HepG2 (cell line): ENCODE data around the gene TMEM225. TPM values are rescaled to one million over a fixed set of nuclear protein-coding genes. Genes with fewer than 3 reads are reported as not detected.

Experiments used
- ATAC-seq: fragments of 200-7000 bp; cut with Tn5 transposase; 3 replicates; pipeline ENCODE4 v1.9.1; 2020; ENCODE audit warnings: mild to moderate bottlenecking, moderate library complexity
- BruUV-seq: library from RNA; stranded (reverse); fragments of 400-500 nt; replicated peaks from 2 replicates; lab custom pipeline; 2021; lab: Mats Ljungman, UMichigan
- CTCF ChIA-PET: fragments of 300-600 bp; formaldehyde crosslinking; extraction: SDS; loops from one replicate; lab custom pipeline; 2021; ENCODE audit warnings: low total read pairs, inconsistent platforms, low intra/inter-chr PET ratio; lab: Yijun Ruan, JAX
- POLR2A ChIA-PET: fragments of 350-600 bp; sonication (Branson Sonifier 250); formaldehyde crosslinking; loops from one replicate; lab custom pipeline; 2020; ENCODE audit warnings: antibody characterized with exemption, inconsistent platforms; lab: Yijun Ruan, JAX
- DNase-seq: peaks from one replicate; pipeline ENCODE4 v3.0.0-alpha.2; 2015; ENCODE audit warnings: low spot score
- FAIRE-seq: peaks from 3 replicates; lab custom pipeline; 2011; peaks lifted over from hg19 to GRCh38; lab: Jason Lieb, UNC
- H2AFZ ChIP-seq: one replicate; pipeline ENCODE4 v1.6.1; 2011; ENCODE audit warnings: low read length, inconsistent platforms
- H3K27ac ChIP-seq: fragments of 300-600 bp; 3 replicates; pipeline ENCODE4 v1.8.0; 2011; ENCODE audit warnings: mixed run types, mild to moderate bottlenecking, mixed read lengths, low read length, inconsistent platforms; ENCODE audit not compliant: insufficient read depth; ENCODE audit errors: extremely low read length
- H3K27me3 ChIP-seq, 2 experiments: fragments of 200-600 bp in 1 of 2; 2 replicates in 1 of 2; 3 replicates in 1 of 2; pipeline versions ENCODE4 v1.6.0 to v1.8.0; 2011; ENCODE audit warnings: low read length in 2 of 2, mild to moderate bottlenecking in 2 of 2, moderate library complexity in 2 of 2, inconsistent platforms in 1 of 2; ENCODE audit not compliant: insufficient read depth in 2 of 2, control insufficient read depth in 1 of 2
- H3K36me3 ChIP-seq, 2 experiments: fragments of 200-600 bp in 1 of 2; replicated peaks in 1 of 2; 2 replicates in 1 of 2; 3 replicates in 1 of 2; pipeline versions ENCODE4 v1.5.1 to v1.8.0; 2011; ENCODE audit warnings: low read length in 2 of 2, inconsistent platforms in 1 of 2; ENCODE audit not compliant: insufficient read depth in 2 of 2, control insufficient read depth in 1 of 2
- H3K4me1 ChIP-seq: 2 replicates; pipeline ENCODE4 v1.5.1; 2012; ENCODE audit warnings: low read length, inconsistent platforms; ENCODE audit not compliant: insufficient read depth
- H3K4me2 ChIP-seq: 2 replicates; pipeline ENCODE4 v1.6.0; 2011; ENCODE audit warnings: low read depth, low read length, inconsistent platforms
- H3K4me3 ChIP-seq, 3 experiments: fragments of 200-600 bp in 1 of 3; sonication (generic), shearing (Covaris generic) in 1 of 3; replicated peaks in 1 of 3; 2 replicates each; pipeline ENCODE4 v1.5.1; 2011 to 2016; ENCODE audit warnings: low read length in 3 of 3, inconsistent platforms in 2 of 3, low read depth in 2 of 3, mild to moderate bottlenecking in 2 of 3, control low read depth in 1 of 3, mixed read lengths in 1 of 3; ENCODE audit not compliant: insufficient read depth in 1 of 3
- H3K79me2 ChIP-seq: one replicate; pipeline ENCODE4 v1.6.1; 2011; ENCODE audit warnings: low read length, inconsistent platforms; ENCODE audit not compliant: insufficient read depth
- H3K9ac ChIP-seq: 2 replicates; pipeline ENCODE4 v1.6.0; 2011; ENCODE audit warnings: mild to moderate bottlenecking, low read depth, low read length, inconsistent platforms; ENCODE audit not compliant: insufficient read depth
- H3K9me3 ChIP-seq: 2 replicates; pipeline ENCODE4 v1.5.1; 2012; ENCODE audit warnings: mild to moderate bottlenecking, low read length
- H4K20me1 ChIP-seq: 2 replicates; pipeline ENCODE4 v1.6.0; 2011; ENCODE audit warnings: inconsistent platforms, mild to moderate bottlenecking, low read length, moderate library complexity; ENCODE audit not compliant: insufficient read depth
- AGO2 ChIP-seq: fragments of 200-400 bp; formaldehyde crosslinking; optimal IDR thresholded peaks from 2 replicates; pipeline ENCODE3; 2017; ENCODE audit warnings: mild to moderate bottlenecking, low read depth, low read length, moderate library complexity
- CEBPB ChIP-seq: IDR thresholded peaks from 2 replicates; pipeline ENCODE4 v1.6.1; 2011; ENCODE audit warnings: low read depth, low read length, improper control_type of control experiment, borderline replicate concordance
- MAFG ChIP-seq: sonication (generic); formaldehyde crosslinking; IDR thresholded peaks from 2 replicates; pipeline ENCODE4 v1.5.1; 2020; ENCODE audit warnings: mild to moderate bottlenecking, missing genetic modification reagents
- MTF2 ChIP-seq: sonication (generic); formaldehyde crosslinking; IDR thresholded peaks from 2 replicates; pipeline ENCODE4 v1.5.0; 2020; ENCODE audit warnings: missing genetic modification reagents, borderline replicate concordance
- PHF21A ChIP-seq: sonication (generic); formaldehyde crosslinking; IDR thresholded peaks from 2 replicates; pipeline ENCODE4 v1.5.0; 2020; ENCODE audit warnings: mild to moderate bottlenecking, missing genetic modification reagents
- ZNF121 ChIP-seq: sonication (generic); formaldehyde crosslinking; IDR thresholded peaks from 2 replicates; pipeline ENCODE4 v1.5.0; 2020; ENCODE audit warnings: mild to moderate bottlenecking, missing genetic modification reagents
- ZNF33B ChIP-seq: sonication (generic); formaldehyde crosslinking; IDR thresholded peaks from 2 replicates; pipeline ENCODE4 v1.5.1; 2020; ENCODE audit warnings: mild to moderate bottlenecking, missing genetic modification reagents
- ZNF552 ChIP-seq: sonication (generic); formaldehyde crosslinking; IDR thresholded peaks from 2 replicates; pipeline ENCODE4 v1.9.0; 2022; ENCODE audit warnings: missing genetic modification reagents, mild to moderate bottlenecking, borderline replicate concordance
- ZNF749 ChIP-seq: sonication (generic); formaldehyde crosslinking; IDR thresholded peaks from 2 replicates; pipeline ENCODE4 v1.8.0; 2022; ENCODE audit warnings: mild to moderate bottlenecking, missing genetic modification reagents, moderate library complexity, borderline replicate concordance
- ZNF878 ChIP-seq: sonication (generic); formaldehyde crosslinking; IDR thresholded peaks from 2 replicates; pipeline ENCODE4 v1.8.1; 2023; ENCODE audit warnings: mild to moderate bottlenecking, missing genetic modification reagents, moderate library complexity
- WGBS: methylation state at CpG from one replicate; pipeline ENCODE4 v1.1.6; 2017; ENCODE audit warnings: low lambda C conversion rate; 5-methylcytosine and 5-hydroxymethylcytosine counted together
- in situ Hi-C: cut with HindIII; loops from 2 replicates; pipeline ENCODE4 v1.10.0; 2017; ENCODE audit warnings: low pct_unique_long_range_greater_than_20kb; ENCODE audit not compliant: extremely low pct_ligation_motif_present
- intact Hi-C: fragments of 100-400 bp; cut with micrococcal nuclease; formaldehyde crosslinking; loops from one replicate; pipeline ENCODE4 v1.10.0; 2022; ENCODE audit not compliant: unreplicated experiment
- polyA plus RNA-seq, 8 experiments: library from polyadenylated mRNA; depleted of rRNA in 3 of 8; stranded (reverse) in 7 of 8; unstranded in 1 of 8; fragments of >200 nt; fragmentation: Illumina TruSeq in 4 of 8; extraction: Trizol in 4 of 8; gene quantifications; 2 replicates each; pipeline versions ENCODE4 v1.2.1 to v1.2.3, GENCODE V29; 2011 to 2016; ENCODE audit warnings: low read depth in 4 of 8, missing spikeins in 1 of 8, mixed read lengths in 1 of 8; ENCODE audit not compliant: insufficient read depth in 1 of 8
- total RNA-seq, 5 experiments: library from RNA; depleted of rRNA; stranded (reverse); fragments of >200 nt; fragmentation: Illumina TruSeq; extraction: Trizol; gene quantifications; 2 replicates each; pipeline ENCODE4 v1.2.3, GENCODE V29; 2016; ENCODE audit warnings: low read depth in 1 of 5
- TF ChIP-seq, protein P1 (sequence below): sonication (generic); formaldehyde crosslinking; IDR thresholded peaks from 2 replicates; pipeline ENCODE4 v1.4.0; 2020; ENCODE audit warnings: missing genetic modification reagents
- TF ChIP-seq, protein P2 (sequence below): sonication (generic); formaldehyde crosslinking; IDR thresholded peaks from 2 replicates; pipeline ENCODE4 v1.5.0; 2020; ENCODE audit warnings: missing genetic modification reagents

Gene TMEM225
- total and polyA plus RNA-seq, 2 of the 13 experiments (the other 11 are each of a cell fraction or from before 2014, with no cell fraction given), result not detected

DNA sequence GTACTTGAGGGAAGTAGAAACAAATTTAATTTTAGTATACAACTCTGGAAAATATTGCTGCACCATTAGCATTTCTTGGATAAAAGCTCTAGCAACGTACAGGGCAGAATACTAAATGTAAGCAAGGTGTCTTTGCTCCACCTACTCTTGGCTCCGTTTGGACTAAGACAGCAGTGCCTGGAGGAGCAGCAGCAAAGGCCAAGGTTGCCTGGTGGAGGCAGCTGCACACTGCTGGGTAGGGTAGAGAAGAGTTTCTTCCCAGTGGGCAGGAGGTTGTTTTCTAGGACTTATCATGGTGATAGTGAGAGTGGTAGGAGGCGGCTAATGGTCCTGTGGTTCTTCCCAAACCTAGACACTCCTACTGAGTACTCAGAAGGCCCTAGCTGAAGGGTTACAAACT is 14.3 kb upstream of the TMEM225 start:
- H3K36me3 ChIP-seq, result no peaks in the 10 kb centered on the region
- in situ Hi-C loops, result no loop called here
- CTCF ChIA-PET, result no interaction called here
- WGBS, result 39% methylated on average over 3 of the region's 3 CpGs
- DNase-seq (no peak), ATAC-seq (no peak)
- H3K9ac ChIP-seq, result no peak overlapping the region
- no peaks in the 10 kb centered on the region for H4K20me1 ChIP-seq
- TF ChIP-seq MAFG (CRISPR knock-in tag) (no peak), AGO2 (no peak), PHF21A (CRISPR knock-in tag) (no peak), ZNF33B (CRISPR knock-in tag) (no peak), ZNF552 (CRISPR knock-in tag) (no peak), CEBPB (no peak), ZNF121 (CRISPR knock-in tag) (no peak), ZNF878 (CRISPR knock-in tag) (no peak), MTF2 (CRISPR knock-in tag) (no peak), ZNF749 (no peak)
- TF ChIP-seq, protein P1, sequence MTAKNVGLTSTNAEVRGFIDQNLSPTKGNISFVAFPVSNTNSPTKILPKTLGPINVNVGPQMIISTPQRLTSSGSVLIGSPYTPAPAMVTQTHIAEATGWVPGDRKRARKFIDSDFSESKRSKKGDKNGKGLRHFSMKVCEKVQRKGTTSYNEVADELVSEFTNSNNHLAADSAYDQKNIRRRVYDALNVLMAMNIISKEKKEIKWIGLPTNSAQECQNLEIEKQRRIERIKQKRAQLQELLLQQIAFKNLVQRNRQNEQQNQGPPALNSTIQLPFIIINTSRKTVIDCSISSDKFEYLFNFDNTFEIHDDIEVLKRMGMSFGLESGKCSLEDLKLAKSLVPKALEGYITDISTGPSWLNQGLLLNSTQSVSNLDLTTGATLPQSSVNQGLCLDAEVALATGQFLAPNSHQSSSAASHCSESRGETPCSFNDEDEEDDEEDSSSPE (CRISPR knock-in tag), result no peak
- TF ChIP-seq, protein P2, sequence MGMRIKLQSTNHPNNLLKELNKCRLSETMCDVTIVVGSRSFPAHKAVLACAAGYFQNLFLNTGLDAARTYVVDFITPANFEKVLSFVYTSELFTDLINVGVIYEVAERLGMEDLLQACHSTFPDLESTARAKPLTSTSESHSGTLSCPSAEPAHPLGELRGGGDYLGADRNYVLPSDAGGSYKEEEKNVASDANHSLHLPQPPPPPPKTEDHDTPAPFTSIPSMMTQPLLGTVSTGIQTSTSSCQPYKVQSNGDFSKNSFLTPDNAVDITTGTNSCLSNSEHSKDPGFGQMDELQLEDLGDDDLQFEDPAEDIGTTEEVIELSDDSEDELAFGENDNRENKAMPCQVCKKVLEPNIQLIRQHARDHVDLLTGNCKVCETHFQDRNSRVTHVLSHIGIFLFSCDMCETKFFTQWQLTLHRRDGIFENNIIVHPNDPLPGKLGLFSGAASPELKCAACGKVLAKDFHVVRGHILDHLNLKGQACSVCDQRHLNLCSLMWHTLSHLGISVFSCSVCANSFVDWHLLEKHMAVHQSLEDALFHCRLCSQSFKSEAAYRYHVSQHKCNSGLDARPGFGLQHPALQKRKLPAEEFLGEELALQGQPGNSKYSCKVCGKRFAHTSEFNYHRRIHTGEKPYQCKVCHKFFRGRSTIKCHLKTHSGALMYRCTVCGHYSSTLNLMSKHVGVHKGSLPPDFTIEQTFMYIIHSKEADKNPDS (CRISPR knock-in tag), result no peak
- TF ChIP-seq, all 625 proteins: peak for 0
- BruUV-seq, result no TSS peak
- H2AFZ ChIP-seq, result no peak overlapping the region
- no peaks in the 10 kb centered on the region for H3K4me1 ChIP-seq
- POLR2A ChIA-PET, result no interaction called here
- H3K79me2 ChIP-seq, result no peaks in the 10 kb centered on the region
- no peaks in the 10 kb centered on the region for H3K9me3 ChIP-seq
- FAIRE-seq, result no peak
- H3K27ac ChIP-seq, result no peak overlapping the region
- no peak overlapping the region for H3K4me2 ChIP-seq
- H3K27me3 ChIP-seq, result no peaks in the 10 kb centered on the region
- no peak overlapping the region for H3K4me3 ChIP-seq
- intact Hi-C loops, result no loop called here
